Transverse colon (tissue), 4 donors: ENCODE results near the gene OTOG.

Experiments
- EP300 ChIP-seq: sonication (generic); formaldehyde crosslinking; IDR thresholded peaks from one replicate; pipeline ENCODE4 v1.6.1; 2017; ENCODE audit warnings: antibody characterized with exemption, low read depth
- POLR2AphosphoS5 ChIP-seq, 3 donors: sonication (generic); formaldehyde crosslinking; IDR thresholded peaks; one replicate each; pipeline ENCODE4 v1.6.1; 2016; ENCODE audit warnings: antibody characterized with exemption in 3 of 3
- TF ChIP-seq, protein P1 (sequence below), 5 experiments: fragments of 200-600 bp in 3 of 5; fragments of 450-650 bp in 2 of 5; sonication (generic) in 3 of 5; IDR thresholded peaks; 1 replicate in 2 of 5; 2 replicates in 3 of 5; pipeline ENCODE4 v1.5.1; 2016 to 2017; ENCODE audit warnings: antibody characterized with exemption in 5 of 5, inconsistent platforms in 3 of 5, mild to moderate bottlenecking in 2 of 5, moderate library complexity in 1 of 5

DNA sequence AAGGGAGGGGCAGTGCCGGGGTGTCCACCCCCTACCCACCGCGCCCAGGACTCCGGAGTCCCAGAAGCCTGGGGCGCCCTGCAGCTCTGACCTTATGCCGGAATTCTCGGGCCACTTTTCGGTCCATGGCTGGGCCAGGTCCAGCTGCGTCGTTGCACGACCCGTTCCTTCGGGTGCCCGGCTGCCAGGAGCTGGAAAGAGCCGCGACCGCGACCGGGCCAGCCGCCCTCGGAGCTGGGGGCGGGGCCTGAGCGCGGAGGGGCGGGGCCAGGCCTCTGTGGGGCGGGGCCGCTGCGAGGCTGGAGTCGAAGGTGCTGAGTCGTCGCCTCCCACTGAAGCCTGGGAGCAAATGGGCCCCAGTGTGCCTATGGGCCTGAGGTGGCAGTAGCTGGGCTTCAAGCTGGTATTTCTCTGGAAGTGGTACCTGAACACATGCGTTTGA, 2.9 kb upstream of the OTOG start, which contains the start of gene USH1C:
- TF ChIP-seq EP300 (no peak), POLR2AphosphoS5 (IDR thresholded peaks at IDR 0.05) (peak in 2 of 3 donors; percentile 74 to 85)
- TF ChIP-seq, protein P1, sequence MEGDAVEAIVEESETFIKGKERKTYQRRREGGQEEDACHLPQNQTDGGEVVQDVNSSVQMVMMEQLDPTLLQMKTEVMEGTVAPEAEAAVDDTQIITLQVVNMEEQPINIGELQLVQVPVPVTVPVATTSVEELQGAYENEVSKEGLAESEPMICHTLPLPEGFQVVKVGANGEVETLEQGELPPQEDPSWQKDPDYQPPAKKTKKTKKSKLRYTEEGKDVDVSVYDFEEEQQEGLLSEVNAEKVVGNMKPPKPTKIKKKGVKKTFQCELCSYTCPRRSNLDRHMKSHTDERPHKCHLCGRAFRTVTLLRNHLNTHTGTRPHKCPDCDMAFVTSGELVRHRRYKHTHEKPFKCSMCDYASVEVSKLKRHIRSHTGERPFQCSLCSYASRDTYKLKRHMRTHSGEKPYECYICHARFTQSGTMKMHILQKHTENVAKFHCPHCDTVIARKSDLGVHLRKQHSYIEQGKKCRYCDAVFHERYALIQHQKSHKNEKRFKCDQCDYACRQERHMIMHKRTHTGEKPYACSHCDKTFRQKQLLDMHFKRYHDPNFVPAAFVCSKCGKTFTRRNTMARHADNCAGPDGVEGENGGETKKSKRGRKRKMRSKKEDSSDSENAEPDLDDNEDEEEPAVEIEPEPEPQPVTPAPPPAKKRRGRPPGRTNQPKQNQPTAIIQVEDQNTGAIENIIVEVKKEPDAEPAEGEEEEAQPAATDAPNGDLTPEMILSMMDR (IDR thresholded peaks at IDR 0.05) = no peak
